Right lobe of liver (tissue), 6 donors: ENCODE data around the gene MGRN1. TPM values are rescaled to one million over a fixed set of nuclear protein-coding genes. Genes with fewer than 3 reads are reported as not detected.

Experiments
- ATAC-seq, 4 donors: fragments of 200-7000 bp; cut with Tn5 transposase; one replicate each; pipeline ENCODE4 v1.9.1; 2020; ENCODE audit warnings: mild to moderate bottlenecking in 4 of 4, moderate library complexity in 4 of 4
- DNase-seq, 3 donors: peaks; one replicate each; pipeline ENCODE4 v3.0.0-alpha.2; 2020
- H3K27ac ChIP-seq, 3 donors: fragments of 200-600 bp; one replicate each; pipeline ENCODE4 v1.8.0; 2022
- H3K27me3 ChIP-seq, 2 donors: fragments of 200-600 bp; one replicate each; pipeline ENCODE4 v1.8.0; 2022
- H3K36me3 ChIP-seq, 4 donors: fragments of 200-600 bp; sonication (generic) in 1 of 4; one replicate each; pipeline versions ENCODE4 v1.5.1 to v1.8.0; 2017 to 2022; ENCODE audit warnings: control low read depth in 1 of 4
- H3K4me1 ChIP-seq, 4 donors: fragments of 200-600 bp; sonication (generic) in 1 of 4; one replicate each; pipeline versions ENCODE4 v1.5.1 to v1.8.0; 2017 to 2022; ENCODE audit warnings: control low read depth in 1 of 4
- H3K4me3 ChIP-seq, 3 donors: fragments of 200-600 bp; one replicate each; pipeline ENCODE4 v1.8.0; 2022
- H3K9me3 ChIP-seq, 4 donors: fragments of 200-600 bp; sonication (generic) in 1 of 4; one replicate each; pipeline versions ENCODE4 v1.5.1 to v1.8.0; 2017 to 2022; ENCODE audit warnings: control low read depth in 1 of 4
- POLR2A ChIP-seq: fragments of 450-650 bp; IDR thresholded peaks from one replicate; pipeline ENCODE4 v1.6.1; 2017; ENCODE audit warnings: antibody characterized with exemption, mild to moderate bottlenecking
- WGBS: methylation state at CpG from one replicate; pipeline ENCODE4 v1.1.6; 2018; ENCODE audit warnings: low coverage, low lambda C conversion rate; ENCODE audit not compliant: insufficient coverage; ENCODE audit errors: missing lambda C conversion rate; 5-methylcytosine and 5-hydroxymethylcytosine counted together
- intact Hi-C, 2 donors: fragments of 100-400 bp; cut with DNase I; formaldehyde crosslinking; loops; one replicate each; pipeline versions ENCODE4 v1.11.2 to v1.14.1; 2022
- total RNA-seq, 6 experiments: library from RNA; depleted of rRNA in 2 of 6; stranded (reverse); fragments of >200 nt in 2 of 6; fragmentation: NEBNext Ultra II Directional in 3 of 6; extraction: Animal tissue kit (Norgen Biotek cat#: 25700) in 3 of 6; gene quantifications; one replicate each; pipeline versions ENCODE4 v1.1.0 to v1.2.4, GENCODE V29; 2016 to 2023
- TF ChIP-seq, protein P1 (sequence below), 4 donors: fragments of 200-600 bp in 3 of 4; fragments of 450-650 bp in 1 of 4; IDR thresholded peaks; one replicate each; pipeline versions ENCODE4 v1.5.1 to v1.8.0; 2016 to 2022; ENCODE audit warnings: antibody characterized with exemption in 4 of 4, mild to moderate bottlenecking in 2 of 4
- donor health status: DM: no; HTN: yes; CAD: no.
- donor health status: DM: no; HTN: no; CAD: no.
- donor health status: DM: no; HTN: no; CAD: no.
- donor health status: DM: no; HTN: yes; CAD: no.
- donor health status: DM: no; HTN: yes; CAD: no.

Gene MGRN1
- total RNA-seq, 6 experiments from 2014 or later, result 42.5 to 67.3 (median 49.5) TPM

DNA sequence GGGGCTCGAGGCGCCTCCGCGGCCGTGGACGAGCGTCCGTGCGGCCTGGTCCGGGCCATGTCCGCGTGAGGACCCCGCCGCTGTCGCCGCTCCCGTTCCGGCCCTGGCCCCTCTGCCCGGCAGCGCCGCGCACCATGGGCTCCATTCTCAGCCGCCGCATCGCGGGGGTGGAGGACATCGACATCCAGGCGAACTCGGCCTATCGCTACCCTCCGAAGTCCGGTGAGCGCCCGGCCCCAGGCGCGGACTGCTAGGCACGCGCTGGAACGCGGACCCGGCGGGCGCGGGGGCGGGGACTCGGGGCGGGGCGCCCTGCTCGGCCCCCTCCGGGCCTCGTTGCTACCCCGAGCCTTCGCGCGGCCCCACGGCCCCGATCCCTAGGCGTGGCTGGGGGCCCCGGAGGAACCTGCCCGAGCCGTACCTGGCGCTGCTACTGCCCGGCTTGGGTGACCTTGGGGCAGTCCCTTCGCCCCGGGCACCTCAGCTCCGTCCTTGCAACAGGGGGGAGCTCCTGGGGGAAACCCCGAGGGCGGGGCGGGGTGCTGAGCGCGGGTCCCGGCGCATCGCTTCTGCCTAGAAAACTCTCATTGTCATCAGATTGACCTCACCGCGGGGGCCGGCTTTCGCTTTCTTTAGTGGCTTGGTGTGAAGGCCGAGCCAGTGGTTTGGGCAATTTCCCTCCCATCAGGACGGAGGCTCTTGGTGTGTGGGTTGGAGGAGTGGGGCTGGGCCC is 367 bp downstream of the MGRN1 start:
- Histone ChIP-seq H3K27ac (peak overlapping the region; percentile 95 to 99 (median 99)), H3K36me3 (no peaks in the 10 kb centered on the region), H3K4me3 (peak overlapping the region; percentile 92 to 99 (median 97)), H3K27me3 (no peaks in the 10 kb centered on the region), H3K4me1 (peaks cover 0 to 21% (median 7%) of the 10 kb centered on the region in 4 donors), H3K9me3 (no peaks in the 10 kb centered on the region)
- ATAC-seq (peak; percentile 14 to 45 (median 32)), DNase-seq (peak; percentile 66 to 83 (median 82))
- TF ChIP-seq POLR2A, result peak; percentile 97
- TF ChIP-seq, protein P1, sequence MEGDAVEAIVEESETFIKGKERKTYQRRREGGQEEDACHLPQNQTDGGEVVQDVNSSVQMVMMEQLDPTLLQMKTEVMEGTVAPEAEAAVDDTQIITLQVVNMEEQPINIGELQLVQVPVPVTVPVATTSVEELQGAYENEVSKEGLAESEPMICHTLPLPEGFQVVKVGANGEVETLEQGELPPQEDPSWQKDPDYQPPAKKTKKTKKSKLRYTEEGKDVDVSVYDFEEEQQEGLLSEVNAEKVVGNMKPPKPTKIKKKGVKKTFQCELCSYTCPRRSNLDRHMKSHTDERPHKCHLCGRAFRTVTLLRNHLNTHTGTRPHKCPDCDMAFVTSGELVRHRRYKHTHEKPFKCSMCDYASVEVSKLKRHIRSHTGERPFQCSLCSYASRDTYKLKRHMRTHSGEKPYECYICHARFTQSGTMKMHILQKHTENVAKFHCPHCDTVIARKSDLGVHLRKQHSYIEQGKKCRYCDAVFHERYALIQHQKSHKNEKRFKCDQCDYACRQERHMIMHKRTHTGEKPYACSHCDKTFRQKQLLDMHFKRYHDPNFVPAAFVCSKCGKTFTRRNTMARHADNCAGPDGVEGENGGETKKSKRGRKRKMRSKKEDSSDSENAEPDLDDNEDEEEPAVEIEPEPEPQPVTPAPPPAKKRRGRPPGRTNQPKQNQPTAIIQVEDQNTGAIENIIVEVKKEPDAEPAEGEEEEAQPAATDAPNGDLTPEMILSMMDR (IDR thresholded peaks at IDR 0.05), result no peak
- intact Hi-C loops, result no loop called here
- 0% methylated on average over 7 of the region's 80 CpGs for WGBS

DNA sequence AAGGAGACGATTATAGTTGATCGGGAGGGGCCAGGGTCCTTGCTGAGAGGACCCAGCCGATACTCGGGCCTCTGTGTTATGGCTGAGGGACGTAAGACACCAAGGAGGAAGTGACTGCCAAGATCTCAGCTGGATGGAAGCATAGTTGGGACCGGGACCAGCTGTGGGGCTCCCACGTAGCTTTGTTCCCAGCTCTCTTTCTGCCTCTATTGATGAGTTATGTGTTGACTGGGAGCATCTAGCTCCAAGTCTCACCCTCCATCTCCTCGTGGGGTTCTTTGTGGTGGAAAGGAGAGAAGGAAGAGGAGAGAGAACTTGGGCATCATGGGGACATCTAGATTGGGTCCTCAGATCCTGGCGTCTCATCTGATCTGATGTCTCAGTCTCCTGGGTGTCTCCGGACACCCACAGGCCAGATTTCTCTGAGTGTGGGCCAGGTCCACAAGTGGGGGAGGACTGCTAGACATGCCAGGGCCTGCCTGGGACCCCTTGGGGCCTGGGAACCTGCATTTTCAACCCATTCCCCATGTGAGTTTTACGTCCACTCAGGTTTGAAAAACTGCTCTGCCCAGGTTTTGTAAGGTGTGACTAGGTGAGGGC is 1.0 kb downstream of the MGRN1 start:
- ATAC-seq, result peak in 1 of 4 donors; percentile 1
- WGBS, result 8% methylated on average over 7 of the region's 11 CpGs

DNA sequence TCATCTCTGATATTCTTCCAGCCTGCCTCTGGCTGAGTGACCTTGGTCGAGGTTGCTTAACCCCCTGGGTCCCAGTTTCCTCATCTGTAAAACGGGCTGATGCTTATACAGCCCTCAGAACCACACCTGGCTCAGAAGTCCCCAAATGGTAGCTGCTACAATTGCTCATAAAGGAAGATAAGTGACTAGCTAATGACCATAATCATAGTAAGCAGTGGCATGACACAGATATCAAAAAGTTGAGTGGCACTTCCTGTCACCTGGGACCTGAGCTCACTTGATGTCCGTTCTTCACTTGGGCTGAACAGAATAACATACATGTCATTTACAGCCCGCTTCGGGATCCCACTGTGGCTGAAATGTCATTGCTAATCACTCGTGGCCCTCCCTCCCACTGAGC is 1.8 kb downstream of the MGRN1 start:
- Histone ChIP-seq H3K4me3 (no peak overlapping the region), H3K4me1 (peaks cover 0 to 22% (median 4%) of the 10 kb centered on the region in 4 donors), H3K27me3 (no peaks in the 10 kb centered on the region), H3K27ac (peak overlapping the region in 1 of 3 donors; percentile 99), H3K36me3 (no peaks in the 10 kb centered on the region), H3K9me3 (no peaks in the 10 kb centered on the region)
- ATAC-seq (no peak), DNase-seq (no peak)
- intact Hi-C loops, result no loop called here
- 28% methylated on average over 3 of the region's 6 CpGs for WGBS
- TF ChIP-seq, protein P1 (IDR thresholded peaks at IDR 0.05), result no peak

More for the DNA sequence above, 1.0 kb downstream of the MGRN1 start:
- no peak for TF ChIP-seq POLR2A
- TF ChIP-seq, protein P1 (IDR thresholded peaks at IDR 0.05), result no peak
- Histone ChIP-seq H3K27me3 (no peaks in the 10 kb centered on the region), H3K36me3 (no peaks in the 10 kb centered on the region), H3K4me3 (peak overlapping the region; percentile 92 to 99 (median 97)), H3K4me1 (peaks cover 0 to 17% (median 7%) of the 10 kb centered on the region in 4 donors), H3K27ac (peak overlapping the region; percentile 95 to 99 (median 99)), H3K9me3 (no peaks in the 10 kb centered on the region)
- intact Hi-C loops, result no loop called here
- DNase-seq, result no peak

DNA sequence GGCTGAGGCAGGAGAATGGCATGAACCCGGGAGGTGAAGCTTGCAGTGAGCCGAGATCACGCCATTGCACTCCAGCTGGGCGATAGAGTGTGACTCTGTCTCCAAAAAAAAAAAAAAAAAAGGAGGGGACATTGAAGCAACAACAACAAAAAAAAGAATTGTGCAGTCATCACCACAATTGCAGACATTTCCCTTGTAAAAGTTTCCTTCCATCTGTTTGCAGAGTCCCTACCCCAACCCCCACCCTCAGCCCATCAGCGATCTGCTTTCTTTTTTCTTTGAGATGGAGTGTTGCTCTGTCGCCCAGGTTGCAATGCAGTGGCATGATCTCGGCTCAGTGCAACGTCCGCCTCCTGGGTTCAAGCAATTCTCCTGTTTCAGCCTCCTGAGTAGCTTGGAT is 3.7 kb downstream of the MGRN1 start:
- H3K36me3 ChIP-seq, result no peaks in the 10 kb centered on the region
- no peak overlapping the region for H3K27ac ChIP-seq
- intact Hi-C loops, result no loop called here
- H3K4me3 ChIP-seq, result no peak overlapping the region
- peaks cover 0 to 22% (median 4%) of the 10 kb centered on the region in 4 donors for H3K4me1 ChIP-seq
- ATAC-seq (no peak), DNase-seq (no peak)
- WGBS, result 61% methylated on average over 5 of the region's 9 CpGs
- TF ChIP-seq, protein P1 (IDR thresholded peaks at IDR 0.05), result no peak
- no peak for TF ChIP-seq POLR2A
- H3K27me3 ChIP-seq, result no peaks in the 10 kb centered on the region
- H3K9me3 ChIP-seq, result no peaks in the 10 kb centered on the region
